Measurements from ENCODE around the gene HAO1.

Gene HAO1

GRCh38 chr20:7856756-7857155 is 83.5 kb downstream of the HAO1 start:
- Histone ChIP-seq H3K79me1 (ENCODE audit: low read depth, low read length) (no peaks in the 10 kb centered on the region), H3K23ac (ENCODE audit: low read depth, low read length, poor library complexity) (no peak overlapping the region), H3K9ac (ENCODE audit: low read depth, low read length, poor library complexity) (no peak overlapping the region), H3K9me3 (replicated peaks in 1 of 2; ENCODE audit: control insufficient read depth in 2 of 2, insufficient read depth in 1 of 2, low read depth in 1 of 2, low read length in 2 of 2) (no peaks in the 10 kb centered on the region), H2BK15ac (ENCODE audit: low read length) (no peak overlapping the region), H2AK5ac (ENCODE audit: low read depth, low read length) (no peak overlapping the region), H3K4ac (ENCODE audit: low read length) (no peak overlapping the region), H3K4me3 (ENCODE audit: low read length in 2 of 2) (no peak overlapping the region), H2AFZ (ENCODE audit: low read length) (no peak overlapping the region), H3K36me3 (replicated peaks in 1 of 2; ENCODE audit: control insufficient read depth in 2 of 2, insufficient read depth in 2 of 2, low read length in 2 of 2) (no peaks in the 10 kb centered on the region), H2BK12ac (ENCODE audit: low read length) (no peak overlapping the region), H3K14ac (ENCODE audit: low read length) (no peak overlapping the region), H3K18ac (ENCODE audit: low read length) (no peak overlapping the region), H3K4me2 (ENCODE audit: insufficient read depth, low read length, poor library complexity, severe bottlenecking) (no peak overlapping the region), H4K91ac (ENCODE audit: low read depth, low read length, poor library complexity) (no peak overlapping the region), H3K27me3 (ENCODE audit: control insufficient read depth in 3 of 3, insufficient read depth in 3 of 3, low read depth in 1 of 3, low read length in 3 of 3) (no peaks in the 10 kb centered on the region), H2BK5ac (ENCODE audit: low read length) (no peak overlapping the region), H3K27ac (replicated peaks; ENCODE audit: low read length) (no peak overlapping the region), H3K4me1 (ENCODE audit: control insufficient read depth in 2 of 2, insufficient read depth in 1 of 2, low read depth in 1 of 2, low read length in 2 of 2) (peaks cover 0 to 1% of the 10 kb centered on the region in 2 donors), H4K8ac (ENCODE audit: low read depth, low read length) (no peak overlapping the region), H2BK120ac (ENCODE audit: low read depth, low read length) (no peak overlapping the region)
- WGBS, 2 donors (ENCODE audit: extremely low coverage in 2 of 2, insufficient read length in 2 of 2, insufficient replicate concordance in 1 of 2), result no CpG with 5 or more reads among the region's 2 CpGs
- no peak for DNase-seq (ENCODE audit: low spot score)

GRCh38 chr20:7855545-7855944 is 84.7 kb downstream of the HAO1 start:
- no peak overlapping the region for H3K4me2 ChIP-seq (ENCODE audit: insufficient read depth, low read length, poor library complexity, severe bottlenecking)
- DNase-seq (ENCODE audit: low spot score), result no peak
- H3K79me1 ChIP-seq (ENCODE audit: low read depth, low read length), result no peaks in the 10 kb centered on the region
- H3K4me1 ChIP-seq (ENCODE audit: control insufficient read depth in 2 of 2, insufficient read depth in 1 of 2, low read depth in 1 of 2, low read length in 2 of 2), result peaks cover 0 to 3% of the 10 kb centered on the region in 2 donors
- WGBS, 2 donors (ENCODE audit: extremely low coverage in 2 of 2, insufficient read length in 2 of 2, insufficient replicate concordance in 1 of 2), result no CpG with 5 or more reads among the region's 1 CpG
- H3K9ac ChIP-seq (ENCODE audit: low read depth, low read length, poor library complexity), result no peak overlapping the region
- no peak overlapping the region for H3K18ac ChIP-seq (ENCODE audit: low read length)
- no peak overlapping the region for H2BK5ac ChIP-seq (ENCODE audit: low read length)
- H3K27ac ChIP-seq (replicated peaks; ENCODE audit: low read length), result no peak overlapping the region
- no peak overlapping the region for H3K4ac ChIP-seq (ENCODE audit: low read length)
- no peak overlapping the region for H3K14ac ChIP-seq (ENCODE audit: low read length)
- no peak overlapping the region for H4K91ac ChIP-seq (ENCODE audit: low read depth, low read length, poor library complexity)
- no peak overlapping the region for H2BK120ac ChIP-seq (ENCODE audit: low read depth, low read length)
- no peak overlapping the region for H2AK5ac ChIP-seq (ENCODE audit: low read depth, low read length)
- H3K4me3 ChIP-seq (ENCODE audit: low read length in 2 of 2), result no peak overlapping the region
- H3K23ac ChIP-seq (ENCODE audit: low read depth, low read length, poor library complexity), result no peak overlapping the region
- no peak overlapping the region for H2AFZ ChIP-seq (ENCODE audit: low read length)
- no peaks in the 10 kb centered on the region for H3K36me3 ChIP-seq (replicated peaks in 1 of 2; ENCODE audit: control insufficient read depth in 2 of 2, insufficient read depth in 2 of 2, low read length in 2 of 2)
- H3K9me3 ChIP-seq (replicated peaks in 1 of 2; ENCODE audit: control insufficient read depth in 2 of 2, insufficient read depth in 1 of 2, low read depth in 1 of 2, low read length in 2 of 2), result no peaks in the 10 kb centered on the region
- H2BK15ac ChIP-seq (ENCODE audit: low read length), result no peak overlapping the region
- no peak overlapping the region for H2BK12ac ChIP-seq (ENCODE audit: low read length)
- no peak overlapping the region for H4K8ac ChIP-seq (ENCODE audit: low read depth, low read length)
- no peaks in the 10 kb centered on the region for H3K27me3 ChIP-seq (ENCODE audit: control insufficient read depth in 3 of 3, insufficient read depth in 3 of 3, low read depth in 1 of 3, low read length in 3 of 3)

GRCh38 chr20:7853493-7853892 is 86.8 kb downstream of the HAO1 start:
- no peak for DNase-seq (ENCODE audit: low spot score)
- no peak overlapping the region for H3K14ac ChIP-seq (ENCODE audit: low read length)

GRCh38 chr20:7850775-7851490 is 89.3 kb downstream of the HAO1 start:
- Histone ChIP-seq H2BK120ac (ENCODE audit: low read depth, low read length) (no peak overlapping the region), H2AK5ac (ENCODE audit: low read depth, low read length) (no peak overlapping the region), H3K27ac (replicated peaks; ENCODE audit: low read length) (no peak overlapping the region), H3K23ac (ENCODE audit: low read depth, low read length, poor library complexity) (no peak overlapping the region), H2BK15ac (ENCODE audit: low read length) (no peak overlapping the region), H3K9ac (ENCODE audit: low read depth, low read length, poor library complexity) (no peak overlapping the region), H3K9me3 (replicated peaks in 1 of 2; ENCODE audit: control insufficient read depth in 2 of 2, insufficient read depth in 1 of 2, low read depth in 1 of 2, low read length in 2 of 2) (no peaks in the 10 kb centered on the region), H3K4me1 (ENCODE audit: control insufficient read depth in 2 of 2, insufficient read depth in 1 of 2, low read depth in 1 of 2, low read length in 2 of 2) (peaks cover 0 to 1% of the 10 kb centered on the region in 2 donors), H3K4me3 (ENCODE audit: low read length in 2 of 2) (no peak overlapping the region), H3K4me2 (ENCODE audit: insufficient read depth, low read length, poor library complexity, severe bottlenecking) (no peak overlapping the region), H2BK5ac (ENCODE audit: low read length) (no peak overlapping the region), H4K8ac (ENCODE audit: low read depth, low read length) (no peak overlapping the region), H4K91ac (ENCODE audit: low read depth, low read length, poor library complexity) (no peak overlapping the region), H3K79me1 (ENCODE audit: low read depth, low read length) (no peaks in the 10 kb centered on the region), H2AFZ (ENCODE audit: low read length) (no peak overlapping the region), H3K14ac (ENCODE audit: low read length) (no peak overlapping the region), H2BK12ac (ENCODE audit: low read length) (no peak overlapping the region), H3K36me3 (replicated peaks in 1 of 2; ENCODE audit: control insufficient read depth in 2 of 2, insufficient read depth in 2 of 2, low read length in 2 of 2) (no peaks in the 10 kb centered on the region), H3K27me3 (ENCODE audit: control insufficient read depth in 3 of 3, insufficient read depth in 3 of 3, low read depth in 1 of 3, low read length in 3 of 3) (no peaks in the 10 kb centered on the region), H3K4ac (ENCODE audit: low read length) (no peak overlapping the region), H3K18ac (ENCODE audit: low read length) (no peak overlapping the region)
- no CpG with 5 or more reads among the region's 7 CpGs for WGBS, 2 donors (ENCODE audit: extremely low coverage in 2 of 2, insufficient read length in 2 of 2, insufficient replicate concordance in 1 of 2)
- no peak for DNase-seq (ENCODE audit: low spot score)

More at GRCh38 chr20:7853493-7853892, 86.8 kb downstream of the HAO1 start:
- Histone ChIP-seq H3K36me3 (replicated peaks in 1 of 2; ENCODE audit: control insufficient read depth in 2 of 2, insufficient read depth in 2 of 2, low read length in 2 of 2) (no peaks in the 10 kb centered on the region), H4K91ac (ENCODE audit: low read depth, low read length, poor library complexity) (no peak overlapping the region), H3K18ac (ENCODE audit: low read length) (no peak overlapping the region), H3K27me3 (ENCODE audit: control insufficient read depth in 3 of 3, insufficient read depth in 3 of 3, low read depth in 1 of 3, low read length in 3 of 3) (no peaks in the 10 kb centered on the region), H3K79me1 (ENCODE audit: low read depth, low read length) (no peaks in the 10 kb centered on the region), H2AK5ac (ENCODE audit: low read depth, low read length) (no peak overlapping the region), H3K27ac (replicated peaks; ENCODE audit: low read length) (no peak overlapping the region), H2BK5ac (ENCODE audit: low read length) (no peak overlapping the region), H3K4me2 (ENCODE audit: insufficient read depth, low read length, poor library complexity, severe bottlenecking) (no peak overlapping the region), H3K23ac (ENCODE audit: low read depth, low read length, poor library complexity) (no peak overlapping the region), H2AFZ (ENCODE audit: low read length) (no peak overlapping the region), H2BK15ac (ENCODE audit: low read length) (no peak overlapping the region), H3K4me3 (ENCODE audit: low read length in 2 of 2) (no peak overlapping the region), H3K9me3 (replicated peaks in 1 of 2; ENCODE audit: control insufficient read depth in 2 of 2, insufficient read depth in 1 of 2, low read depth in 1 of 2, low read length in 2 of 2) (no peaks in the 10 kb centered on the region), H2BK12ac (ENCODE audit: low read length) (no peak overlapping the region), H4K8ac (ENCODE audit: low read depth, low read length) (no peak overlapping the region), H2BK120ac (ENCODE audit: low read depth, low read length) (no peak overlapping the region), H3K4me1 (ENCODE audit: control insufficient read depth in 2 of 2, insufficient read depth in 1 of 2, low read depth in 1 of 2, low read length in 2 of 2) (peaks cover 0 to 1% of the 10 kb centered on the region in 2 donors), H3K4ac (ENCODE audit: low read length) (no peak overlapping the region), H3K9ac (ENCODE audit: low read depth, low read length, poor library complexity) (no peak overlapping the region)

All from neuronal stem cell (in vitro differentiated cells).